GM12865 (cell line): ENCODE data around the gene LTB4R.

Source experiments
- DNase-seq: peaks from one replicate; pipeline ENCODE4 v3.0.0; 2010; ENCODE audit warnings: low read depth
- H3K4me3 ChIP-seq: 2 replicates; pipeline ENCODE4 v1.5.1; 2011; ENCODE audit warnings: mild to moderate bottlenecking, low read depth, low read length, control low read depth
- CTCF ChIP-seq: IDR thresholded peaks from 2 replicates; pipeline ENCODE4 v1.5.1; 2011; ENCODE audit warnings: low read length, control low read depth, low read depth, inconsistent platforms; ENCODE audit not compliant: insufficient read depth; ENCODE audit errors: missing control alignments

LTB4R gene

DNA sequence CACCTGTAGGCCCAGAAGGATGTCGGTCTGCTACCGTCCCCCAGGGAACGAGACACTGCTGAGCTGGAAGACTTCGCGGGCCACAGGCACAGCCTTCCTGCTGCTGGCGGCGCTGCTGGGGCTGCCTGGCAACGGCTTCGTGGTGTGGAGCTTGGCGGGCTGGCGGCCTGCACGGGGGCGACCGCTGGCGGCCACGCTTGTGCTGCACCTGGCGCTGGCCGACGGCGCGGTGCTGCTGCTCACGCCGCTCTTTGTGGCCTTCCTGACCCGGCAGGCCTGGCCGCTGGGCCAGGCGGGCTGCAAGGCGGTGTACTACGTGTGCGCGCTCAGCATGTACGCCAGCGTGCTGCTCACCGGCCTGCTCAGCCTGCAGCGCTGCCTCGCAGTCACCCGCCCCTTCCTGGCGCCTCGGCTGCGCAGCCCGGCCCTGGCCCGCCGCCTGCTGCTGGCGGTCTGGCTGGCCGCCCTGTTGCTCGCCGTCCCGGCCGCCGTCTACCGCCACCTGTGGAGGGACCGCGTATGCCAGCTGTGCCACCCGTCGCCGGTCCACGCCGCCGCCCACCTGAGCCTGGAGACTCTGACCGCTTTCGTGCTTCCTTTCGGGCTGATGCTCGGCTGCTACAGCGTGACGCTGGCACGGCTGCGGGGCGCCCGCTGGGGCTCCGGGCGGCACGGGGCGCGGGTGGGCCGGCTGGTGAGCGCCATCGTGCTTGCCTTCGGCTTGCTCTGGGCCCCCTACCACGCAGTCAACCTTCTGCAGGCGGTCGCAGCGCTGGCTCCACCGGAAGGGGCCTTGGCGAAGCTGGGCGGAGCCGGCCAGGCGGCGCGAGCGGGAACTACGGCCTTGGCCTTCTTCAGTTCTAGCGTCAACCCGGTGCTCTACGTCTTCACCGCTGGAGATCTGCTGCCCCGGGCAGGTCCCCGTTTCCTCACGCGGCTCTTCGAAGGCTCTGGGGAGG lies at the start of gene LTB4R:
TSS of gene LTB4R (plus strand) at position 857 of the 959 bp plus-strand sequence. CDS start 4,150 bp downstream, outside the sequence.
- peak; percentile 41 for TF ChIP-seq CTCF
- peak within 1 kb of the TSS; percentile 60 for H3K4me3 ChIP-seq
- DNase-seq = peak; percentile 87

DNA sequence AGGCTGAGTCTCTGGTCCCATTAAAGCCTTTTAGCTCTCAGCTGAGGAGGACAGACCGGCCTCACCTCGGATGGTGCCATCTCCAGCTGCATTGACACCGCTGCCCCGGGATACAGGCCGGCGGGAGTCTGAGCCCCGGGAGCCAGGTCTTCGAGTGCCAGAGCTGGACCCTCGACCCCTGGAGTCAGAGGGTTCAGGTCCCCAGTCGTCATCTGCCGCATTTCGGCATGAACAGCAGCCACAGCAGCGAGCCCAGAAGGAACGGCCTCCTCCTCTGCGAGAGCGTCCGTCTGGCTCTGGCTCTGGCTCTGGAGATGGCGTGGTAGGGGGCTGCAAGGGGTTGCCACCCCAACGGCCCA lies 49.4 kb upstream of the LTB4R start:
- no peak overlapping the region for H3K4me3 ChIP-seq
- no peak for DNase-seq
- no peak for TF ChIP-seq CTCF

DNA sequence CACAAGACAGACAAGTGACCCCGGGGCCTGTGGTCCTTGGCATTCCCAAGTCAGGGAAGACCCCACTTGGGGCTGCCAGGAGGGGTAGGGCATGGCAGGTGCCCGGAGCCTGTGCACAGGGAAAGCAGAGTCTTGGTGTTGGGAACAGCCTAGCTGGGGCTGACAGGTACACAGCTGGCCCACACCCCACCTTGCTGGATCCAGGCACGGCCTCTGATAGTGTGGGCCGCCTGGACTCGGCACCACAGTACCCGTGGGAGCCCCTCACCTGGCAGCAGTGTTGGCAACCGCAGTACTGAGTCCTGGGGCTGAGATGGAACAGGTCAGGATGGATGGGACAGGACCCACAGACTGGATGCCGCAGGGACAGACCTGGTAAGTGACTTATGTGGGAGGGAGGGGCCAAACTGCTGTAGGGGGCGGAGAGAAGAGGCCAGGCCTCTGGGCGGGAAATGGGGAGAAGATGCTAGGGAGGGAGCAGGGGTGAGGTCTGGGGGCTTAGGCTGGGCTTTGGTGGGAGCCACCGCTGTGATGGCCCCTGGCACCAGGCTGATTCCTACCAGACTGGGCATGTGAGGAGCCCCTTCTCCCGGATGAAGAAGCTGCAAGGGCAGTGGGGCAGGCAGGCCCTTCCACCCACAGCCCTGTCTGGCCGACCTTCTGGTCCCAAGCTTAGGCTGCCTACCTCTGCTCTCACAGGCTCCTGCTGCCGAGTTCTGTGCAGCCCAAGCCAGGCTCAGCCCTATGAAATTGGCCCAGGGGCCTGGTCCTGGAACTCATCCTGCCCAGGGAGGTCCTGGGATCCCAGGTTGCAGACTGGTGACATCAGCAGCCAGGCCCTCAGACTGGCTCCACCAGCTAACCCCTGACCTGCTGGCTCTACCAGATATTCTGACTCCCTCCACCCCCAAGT lies 48.2 kb upstream of the LTB4R start, which contains the start of gene TGM1:
TSS of gene TGM1 (minus strand) at position 357 of the 913 bp plus-strand sequence. CDS start 825 bp downstream, outside the sequence.
- no peak for TF ChIP-seq CTCF
- H3K4me3 ChIP-seq = no peak within 1 kb of the TSS
- no peak for DNase-seq

DNA sequence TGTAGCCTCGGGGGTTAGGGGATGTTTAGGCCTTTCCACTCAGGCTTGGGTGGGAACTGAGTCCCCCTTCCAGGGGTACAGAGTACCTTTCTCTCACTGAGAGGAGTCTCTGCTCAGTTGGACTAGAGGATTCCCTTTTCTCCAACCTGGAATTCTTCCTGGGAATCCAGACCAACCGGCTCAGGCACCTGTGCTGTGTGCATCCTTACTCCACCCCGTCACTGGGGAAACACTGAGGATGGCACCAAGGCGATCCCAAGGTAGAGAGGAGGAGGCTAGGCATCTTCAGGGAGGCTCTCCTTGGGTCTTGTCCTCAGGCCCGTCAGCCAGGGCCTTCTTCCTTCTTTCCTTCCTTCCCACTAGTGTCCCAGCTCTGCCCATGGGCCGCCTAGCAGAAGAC lies 47.5 kb upstream of the LTB4R start:
- no peak for TF ChIP-seq CTCF
- no peak overlapping the region for H3K4me3 ChIP-seq
- no peak for DNase-seq

GRCh38 chr14:24264298-24264697 lies 47.0 kb upstream of the LTB4R start:
- H3K4me3 ChIP-seq = no peak overlapping the region
- DNase-seq = no peak
- no peak for TF ChIP-seq CTCF

DNA sequence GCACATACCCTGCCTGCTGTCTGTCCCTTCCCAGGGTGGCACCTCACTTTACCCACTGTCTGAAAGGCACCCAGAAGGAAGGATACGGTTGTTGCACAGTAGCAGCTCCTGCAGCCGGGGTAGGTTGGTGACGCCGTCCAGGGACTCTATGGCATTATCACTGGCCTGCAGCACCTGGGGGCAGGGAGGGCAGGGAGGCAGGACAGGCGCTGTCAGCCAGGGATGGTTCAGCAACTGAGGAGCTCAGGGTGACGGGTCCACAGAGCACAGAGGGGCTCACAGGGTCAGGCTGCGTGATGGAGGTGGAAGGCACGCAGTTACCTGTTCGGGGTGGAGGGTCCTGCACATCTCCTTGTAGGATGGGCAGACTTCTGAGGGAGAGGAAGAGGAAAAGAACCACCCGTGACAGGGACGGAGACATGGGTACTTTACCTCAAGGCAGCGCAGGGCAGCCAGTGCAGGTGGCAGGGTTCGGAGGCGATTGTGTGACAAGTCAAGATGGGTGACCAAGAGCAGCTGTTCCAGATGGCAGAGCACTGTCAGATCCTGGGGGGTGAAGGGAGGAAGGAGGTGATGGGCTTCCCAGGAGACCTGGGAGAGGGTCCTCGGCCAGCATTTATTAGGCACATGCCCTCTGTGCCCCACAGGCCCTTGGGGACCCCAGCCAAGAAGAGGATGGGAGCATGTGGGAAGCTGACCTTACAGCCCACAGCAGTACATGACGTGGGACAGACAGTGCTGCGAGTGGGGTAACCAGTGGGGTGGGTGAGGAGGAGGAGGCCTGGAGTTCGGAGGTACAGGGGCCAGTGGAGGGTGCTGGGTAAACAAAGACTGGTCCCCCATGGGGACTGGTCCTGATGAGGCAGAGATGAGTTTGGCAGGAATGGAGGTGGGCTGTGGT lies 44.7 kb upstream of the LTB4R start:
- TF ChIP-seq CTCF = no peak
- no peak for DNase-seq
- H3K4me3 ChIP-seq = no peak overlapping the region
